DND-41 (cell line): Measurements from ENCODE around the gene ARL4A.
"Not testable (repeated sequence)": the region's sequence is repeated elsewhere in the genome, so short reads cannot be mapped to it uniquely, and the experiment has no call there.

Experiments
- ATAC-seq: fragments of 200-7000 bp; cut with Tn5 transposase; 3 replicates; pipeline ENCODE4 v1.9.1; 2021; ENCODE audit warnings: low read depth; ENCODE audit not compliant: insufficient read depth
- DNase-seq: peaks from one replicate; pipeline ENCODE4 v3.0.0-alpha.2; 2020
- H2AFZ ChIP-seq: 2 replicates; pipeline ENCODE4 v1.6.0; 2012; ENCODE audit warnings: low read depth, low read length
- H3K27ac ChIP-seq: 2 replicates; pipeline ENCODE4 v1.5.1; 2012; ENCODE audit warnings: low read length, inconsistent platforms
- H3K27me3 ChIP-seq: fragments of 200-600 bp; sonication (generic); 2 replicates; pipeline ENCODE4 v1.6.0; 2012; ENCODE audit warnings: low read length, mild to moderate bottlenecking, inconsistent platforms; ENCODE audit not compliant: insufficient read depth, poor library complexity
- H3K36me3 ChIP-seq: 2 replicates; pipeline ENCODE4 v1.5.1; 2012; ENCODE audit warnings: low read length, inconsistent platforms; ENCODE audit not compliant: insufficient read depth
- H3K4me1 ChIP-seq: 2 replicates; pipeline ENCODE4 v1.5.1; 2012; ENCODE audit warnings: mild to moderate bottlenecking, low read length; ENCODE audit not compliant: insufficient read depth
- H3K4me2 ChIP-seq: 2 replicates; pipeline ENCODE4 v1.6.0; 2012; ENCODE audit warnings: mild to moderate bottlenecking, moderate library complexity, low read length, inconsistent platforms; ENCODE audit not compliant: insufficient read depth
- H3K4me3 ChIP-seq, 2 experiments: fragments of 200-600 bp in 1 of 2; shearing (Covaris generic) in 1 of 2; 2 replicates each; pipeline ENCODE4 v1.5.1; 2012 to 2016; ENCODE audit warnings: inconsistent platforms in 2 of 2, low read length in 2 of 2, mild to moderate bottlenecking in 2 of 2, low read depth in 1 of 2, moderate library complexity in 1 of 2
- H3K79me2 ChIP-seq: 2 replicates; pipeline ENCODE4 v1.6.0; 2012; ENCODE audit warnings: low read length, inconsistent platforms; ENCODE audit not compliant: insufficient read depth
- H3K9ac ChIP-seq: 2 replicates; pipeline ENCODE4 v1.6.0; 2012; ENCODE audit warnings: low read depth, mild to moderate bottlenecking, inconsistent platforms, low read length, moderate library complexity
- H3K9me3 ChIP-seq: 2 replicates; pipeline ENCODE4 v1.5.1; 2012; ENCODE audit warnings: low read length, moderate library complexity, mild to moderate bottlenecking, inconsistent platforms; ENCODE audit not compliant: insufficient read depth, severe bottlenecking
- H4K20me1 ChIP-seq: 2 replicates; pipeline ENCODE4 v1.6.0; 2012; ENCODE audit warnings: low read length; ENCODE audit not compliant: insufficient read depth
- EZH2 ChIP-seq: IDR thresholded peaks from 3 replicates; pipeline ENCODE4 v1.6.1; 2012; ENCODE audit warnings: borderline replicate concordance, low read depth, mild to moderate bottlenecking, moderate library complexity, low read length, inconsistent platforms; ENCODE audit not compliant: severe bottlenecking
- TF ChIP-seq, protein P1 (sequence below): IDR thresholded peaks from 2 replicates; pipeline ENCODE4 v1.5.1; 2012; ENCODE audit warnings: borderline replicate concordance, low read length, moderate library complexity, mild to moderate bottlenecking; ENCODE audit not compliant: poor library complexity, severe bottlenecking; ENCODE audit errors: extremely low read depth

ARL4A gene

DNA sequence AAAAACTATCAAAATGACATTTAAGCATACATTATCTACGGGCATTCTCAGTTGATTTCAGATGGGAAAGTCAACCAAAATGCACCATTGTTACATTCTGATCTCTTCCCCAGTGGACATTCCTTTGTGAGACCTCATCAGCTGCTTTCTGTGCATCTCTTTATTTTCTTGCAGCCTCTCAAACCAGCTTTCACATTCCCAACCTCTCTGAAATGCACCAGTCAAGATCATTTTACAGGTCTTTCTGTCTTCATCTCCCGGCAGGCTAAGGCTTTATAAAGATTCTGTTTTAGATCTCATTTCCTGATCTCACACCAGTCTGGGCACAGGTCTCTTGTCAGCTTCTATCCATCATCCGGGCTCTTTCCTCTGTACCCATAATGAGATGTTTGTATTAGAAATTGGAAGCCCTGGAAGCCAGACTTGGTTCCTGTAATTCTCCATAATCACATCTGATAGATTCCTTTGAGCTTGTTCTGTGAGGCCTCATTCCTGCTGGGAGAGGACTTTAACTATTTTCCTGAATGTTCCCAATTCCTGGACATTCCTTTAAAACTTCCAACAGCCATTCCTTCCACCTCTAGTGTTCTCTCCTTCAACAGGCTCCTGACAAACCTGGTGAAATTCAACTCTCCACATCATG lies 44.3 kb upstream of the ARL4A start:
- Histone ChIP-seq H3K4me3 (no peak overlapping the region), H3K79me2 (no peaks in the 10 kb centered on the region), H2AFZ (no peak overlapping the region), H3K9ac (no peak overlapping the region), H3K36me3 (no peaks in the 10 kb centered on the region), H4K20me1 (no peaks in the 10 kb centered on the region), H3K27ac (no peak overlapping the region), H3K9me3 (no peaks in the 10 kb centered on the region), H3K4me2 (no peak overlapping the region), H3K4me1 (no peaks in the 10 kb centered on the region), H3K27me3 (no peaks in the 10 kb centered on the region)
- ATAC-seq = no peak
- TF ChIP-seq, protein P1, sequence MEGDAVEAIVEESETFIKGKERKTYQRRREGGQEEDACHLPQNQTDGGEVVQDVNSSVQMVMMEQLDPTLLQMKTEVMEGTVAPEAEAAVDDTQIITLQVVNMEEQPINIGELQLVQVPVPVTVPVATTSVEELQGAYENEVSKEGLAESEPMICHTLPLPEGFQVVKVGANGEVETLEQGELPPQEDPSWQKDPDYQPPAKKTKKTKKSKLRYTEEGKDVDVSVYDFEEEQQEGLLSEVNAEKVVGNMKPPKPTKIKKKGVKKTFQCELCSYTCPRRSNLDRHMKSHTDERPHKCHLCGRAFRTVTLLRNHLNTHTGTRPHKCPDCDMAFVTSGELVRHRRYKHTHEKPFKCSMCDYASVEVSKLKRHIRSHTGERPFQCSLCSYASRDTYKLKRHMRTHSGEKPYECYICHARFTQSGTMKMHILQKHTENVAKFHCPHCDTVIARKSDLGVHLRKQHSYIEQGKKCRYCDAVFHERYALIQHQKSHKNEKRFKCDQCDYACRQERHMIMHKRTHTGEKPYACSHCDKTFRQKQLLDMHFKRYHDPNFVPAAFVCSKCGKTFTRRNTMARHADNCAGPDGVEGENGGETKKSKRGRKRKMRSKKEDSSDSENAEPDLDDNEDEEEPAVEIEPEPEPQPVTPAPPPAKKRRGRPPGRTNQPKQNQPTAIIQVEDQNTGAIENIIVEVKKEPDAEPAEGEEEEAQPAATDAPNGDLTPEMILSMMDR = no peak
- no peak for TF ChIP-seq EZH2
- no peak for DNase-seq

DNA sequence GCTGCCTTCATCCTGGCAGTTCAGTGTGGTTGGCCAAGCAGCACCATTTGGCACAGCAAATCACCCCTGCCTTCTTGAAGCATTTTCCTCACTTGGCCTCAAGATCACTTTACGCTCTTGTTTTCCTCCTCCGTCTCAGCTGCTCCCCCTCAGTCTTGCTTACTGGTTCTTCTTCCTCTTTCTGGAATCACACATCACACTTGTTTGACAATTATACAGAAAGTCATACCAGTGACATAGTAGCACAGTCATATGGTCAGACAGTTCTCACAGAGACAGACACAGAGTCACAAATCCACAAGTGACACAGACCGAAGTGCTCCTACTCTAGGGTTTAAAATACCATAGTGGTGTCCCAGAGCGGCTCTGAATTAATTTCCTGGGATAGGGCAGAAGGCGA lies 43.8 kb upstream of the ARL4A start:
- no peak overlapping the region for H3K27ac ChIP-seq
- H3K4me2 ChIP-seq = no peak overlapping the region
- TF ChIP-seq EZH2 = no peak
- TF ChIP-seq, protein P1 = no peak
- no peaks in the 10 kb centered on the region for H3K27me3 ChIP-seq
- H3K36me3 ChIP-seq = no peaks in the 10 kb centered on the region
- no peak overlapping the region for H2AFZ ChIP-seq
- no peaks in the 10 kb centered on the region for H4K20me1 ChIP-seq
- H3K4me3 ChIP-seq = no peak overlapping the region
- no peaks in the 10 kb centered on the region for H3K4me1 ChIP-seq
- no peak overlapping the region for H3K9ac ChIP-seq
- H3K9me3 ChIP-seq = no peaks in the 10 kb centered on the region
- DNase-seq (no peak), ATAC-seq (no peak)
- H3K79me2 ChIP-seq = no peaks in the 10 kb centered on the region

DNA sequence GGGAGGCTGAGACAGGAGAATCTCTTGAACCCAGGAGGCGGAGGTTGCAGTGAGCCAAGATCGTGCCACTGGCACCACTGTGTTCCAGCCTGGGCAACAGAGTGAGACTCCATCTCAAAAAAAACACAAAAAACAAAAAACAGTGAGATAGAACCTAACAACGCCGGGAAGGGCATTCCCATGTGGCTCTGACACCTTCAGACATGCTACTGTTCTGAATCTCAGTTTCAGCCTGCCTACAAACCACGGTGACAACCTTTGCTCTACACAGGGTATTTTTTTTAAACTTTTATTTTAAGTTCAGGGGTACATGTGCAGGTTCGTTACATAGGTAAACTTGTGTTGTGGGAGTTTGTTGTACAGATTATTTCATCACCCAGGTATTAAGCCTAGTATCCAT lies 42.2 kb upstream of the ARL4A start:
- H3K9ac ChIP-seq, H3K79me2 ChIP-seq, H4K20me1 ChIP-seq, H3K27me3 ChIP-seq, H3K4me1 ChIP-seq, H3K4me2 ChIP-seq, DNase-seq, H3K4me3 ChIP-seq, H3K9me3 ChIP-seq, ATAC-seq, H2AFZ ChIP-seq, H3K36me3 ChIP-seq, H3K27ac ChIP-seq: not testable (repeated sequence)

DNA sequence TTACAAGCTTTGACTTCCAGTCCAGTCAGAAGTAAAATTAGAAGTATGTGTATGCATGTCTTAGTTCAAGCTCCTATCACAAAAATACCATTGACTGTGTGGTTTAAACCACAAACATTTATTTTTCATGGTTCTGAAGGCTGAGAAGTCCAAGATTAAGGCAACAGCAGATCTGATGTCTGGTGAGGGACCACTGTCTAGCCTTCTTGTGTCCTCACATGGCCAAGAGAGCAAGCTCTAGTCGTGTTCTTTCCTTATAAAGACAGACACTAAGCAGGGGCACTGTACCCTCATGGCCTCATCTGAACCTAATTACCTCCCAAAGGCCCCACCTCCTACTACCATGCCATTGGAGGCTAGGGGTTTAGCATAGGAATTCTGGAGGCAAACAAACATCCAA lies 41.3 kb upstream of the ARL4A start:
- H3K9ac ChIP-seq = no peak overlapping the region
- TF ChIP-seq EZH2 = no peak
- TF ChIP-seq, protein P1 = no peak
- H3K79me2 ChIP-seq = no peaks in the 10 kb centered on the region
- H3K27me3 ChIP-seq = no peaks in the 10 kb centered on the region
- ATAC-seq = no peak
- H3K9me3 ChIP-seq = no peaks in the 10 kb centered on the region
- no peak overlapping the region for H3K27ac ChIP-seq
- no peak overlapping the region for H3K4me2 ChIP-seq
- H3K36me3 ChIP-seq = no peaks in the 10 kb centered on the region
- no peak overlapping the region for H2AFZ ChIP-seq
- H4K20me1 ChIP-seq = no peaks in the 10 kb centered on the region
- DNase-seq = no peak
- no peak overlapping the region for H3K4me3 ChIP-seq
- no peaks in the 10 kb centered on the region for H3K4me1 ChIP-seq
